HepG2 (cell line): ENCODE measurements around the gene DPEP3. TPM values are rescaled to one million over a fixed set of nuclear protein-coding genes. Genes with fewer than 3 reads are reported as not detected.
A peak's percentile ranks its signal among the peaks of the same experiment; 100 is the strongest.

Source experiments
- ARNT ChIP-seq: fragments of 450-650 bp; IDR thresholded peaks from 2 replicates; pipeline ENCODE4 v1.6.1; 2017
- E2F1 ChIP-seq: sonication (generic); formaldehyde crosslinking; IDR thresholded peaks from 2 replicates; pipeline ENCODE4 v1.5.0; 2020; ENCODE audit warnings: missing genetic modification reagents
- GABPA ChIP-seq, 2 experiments: IDR thresholded peaks; 2 replicates each; pipeline ENCODE4 v1.6.1; 2011 to 2016; ENCODE audit warnings: low read depth in 2 of 2, low read length in 1 of 2, missing biosample characterization in 1 of 2, missing genetic modification characterization in 1 of 2
- GMEB1 ChIP-seq: sonication (generic); formaldehyde crosslinking; IDR thresholded peaks from 2 replicates; pipeline ENCODE4 v1.5.1; 2020; ENCODE audit warnings: missing genetic modification reagents, mild to moderate bottlenecking, borderline replicate concordance
- HDAC1 ChIP-seq: sonication (generic); formaldehyde crosslinking; IDR thresholded peaks from 2 replicates; pipeline ENCODE4 v1.5.1; 2020; ENCODE audit warnings: mild to moderate bottlenecking, missing genetic modification reagents
- HDAC2 ChIP-seq: sonication (generic); formaldehyde crosslinking; IDR thresholded peaks from 2 replicates; pipeline ENCODE4 v1.4.0; 2020; ENCODE audit warnings: missing genetic modification reagents
- KLF16 ChIP-seq, 2 experiments: sonication (generic) in 1 of 2; formaldehyde crosslinking in 1 of 2; IDR thresholded peaks; 2 replicates each; pipeline versions ENCODE4 v1.6.1 to v1.8.0; 2016 to 2023; ENCODE audit warnings: missing genetic modification reagents in 2 of 2, missing compliant biosample characterization in 1 of 2
- NCOA2 ChIP-seq: sonication (generic); formaldehyde crosslinking; IDR thresholded peaks from 2 replicates; pipeline ENCODE4 v1.8.0; 2022; ENCODE audit warnings: inconsistent platforms
- NFE2 ChIP-seq: sonication (generic); formaldehyde crosslinking; IDR thresholded peaks from 2 replicates; pipeline ENCODE4 v1.4.0; 2020; ENCODE audit warnings: missing genetic modification reagents
- NFYC ChIP-seq: IDR thresholded peaks from 2 replicates; pipeline ENCODE4 v1.6.1; 2016; ENCODE audit warnings: missing genetic modification reagents, missing compliant biosample characterization
- SIN3A ChIP-seq: IDR thresholded peaks from 2 replicates; pipeline ENCODE4 v1.6.1; 2011; ENCODE audit warnings: low read depth, mild to moderate bottlenecking, control low read depth, low read length, borderline replicate concordance
- SMAD1 ChIP-seq: sonication (generic); formaldehyde crosslinking; IDR thresholded peaks from 2 replicates; pipeline ENCODE4 v1.4.0; 2020; ENCODE audit warnings: missing genetic modification reagents, low read depth, mild to moderate bottlenecking, borderline replicate concordance
- SP2 ChIP-seq: sonication (generic); formaldehyde crosslinking; IDR thresholded peaks from 2 replicates; pipeline ENCODE4 v1.5.1; 2020; ENCODE audit warnings: mild to moderate bottlenecking, missing genetic modification reagents
- TGIF2 ChIP-seq: IDR thresholded peaks from 2 replicates; pipeline ENCODE4 v1.6.1; 2016; ENCODE audit warnings: control low read depth, missing compliant biosample characterization
- YEATS2 ChIP-seq: sonication (generic); formaldehyde crosslinking; IDR thresholded peaks from 2 replicates; pipeline ENCODE4 v1.4.0; 2020; ENCODE audit warnings: missing genetic modification reagents, borderline replicate concordance
- ZBTB7A ChIP-seq: sonication (generic); formaldehyde crosslinking; IDR thresholded peaks from 2 replicates; pipeline ENCODE4 v1.8.0; 2022; ENCODE audit warnings: mild to moderate bottlenecking, missing genetic modification reagents
- ZNF101 ChIP-seq: sonication (generic); formaldehyde crosslinking; IDR thresholded peaks from 2 replicates; pipeline ENCODE4 v1.4.0; 2020; ENCODE audit warnings: mild to moderate bottlenecking, low read depth, missing genetic modification reagents, borderline replicate concordance
- ZNF44 ChIP-seq: sonication (generic); formaldehyde crosslinking; IDR thresholded peaks from 2 replicates; pipeline ENCODE4 v1.5.1; 2020; ENCODE audit warnings: mild to moderate bottlenecking, missing genetic modification reagents
- ZNF510 ChIP-seq: sonication (generic); formaldehyde crosslinking; IDR thresholded peaks from 2 replicates; pipeline ENCODE4 v1.4.0; 2020; ENCODE audit warnings: low read depth, mild to moderate bottlenecking, missing genetic modification reagents
- ZNF549 ChIP-seq: sonication (generic); formaldehyde crosslinking; IDR thresholded peaks from 2 replicates; pipeline ENCODE4 v1.5.0; 2020; ENCODE audit warnings: missing genetic modification reagents
- ZNF605 ChIP-seq: sonication (generic); formaldehyde crosslinking; IDR thresholded peaks from 2 replicates; pipeline ENCODE4 v1.8.0; 2022; ENCODE audit warnings: mild to moderate bottlenecking, missing genetic modification reagents
- ZNF788 ChIP-seq: sonication (generic); formaldehyde crosslinking; IDR thresholded peaks from 2 replicates; pipeline ENCODE4 v1.5.0; 2020; ENCODE audit warnings: mild to moderate bottlenecking, missing genetic modification reagents, borderline replicate concordance
- ZSCAN21 ChIP-seq: sonication (generic); formaldehyde crosslinking; IDR thresholded peaks from 2 replicates; pipeline ENCODE4 v1.8.0; 2022; ENCODE audit warnings: mild to moderate bottlenecking, missing genetic modification reagents, moderate library complexity, borderline replicate concordance
- polyA plus RNA-seq, 8 experiments: library from polyadenylated mRNA; depleted of rRNA in 3 of 8; stranded (reverse) in 7 of 8; unstranded in 1 of 8; fragments of >200 nt; fragmentation: Illumina TruSeq in 4 of 8; extraction: Trizol in 4 of 8; gene quantifications; 2 replicates each; pipeline versions ENCODE4 v1.2.1 to v1.2.3, GENCODE V29; 2011 to 2016; ENCODE audit warnings: low read depth in 4 of 8, missing spikeins in 1 of 8, mixed read lengths in 1 of 8; ENCODE audit not compliant: insufficient read depth in 1 of 8
- total RNA-seq, 5 experiments: library from RNA; depleted of rRNA; stranded (reverse); fragments of >200 nt; fragmentation: Illumina TruSeq; extraction: Trizol; gene quantifications; 2 replicates each; pipeline ENCODE4 v1.2.3, GENCODE V29; 2016; ENCODE audit warnings: low read depth in 1 of 5
- TF ChIP-seq, protein P1 (sequence below): sonication (generic); formaldehyde crosslinking; IDR thresholded peaks from 2 replicates; pipeline ENCODE4 v1.8.0; 2022; ENCODE audit warnings: mild to moderate bottlenecking, missing genetic modification reagents
- TF ChIP-seq, protein P2 (sequence below): sonication (generic); formaldehyde crosslinking; IDR thresholded peaks from 2 replicates; pipeline ENCODE4 v1.4.0; 2020; ENCODE audit warnings: mild to moderate bottlenecking, missing genetic modification reagents

DPEP3 gene
- total and polyA plus RNA-seq, 2 of the 13 experiments (the other 11 are each of a cell fraction or from before 2014, with no cell fraction given) = not detected

DNA sequence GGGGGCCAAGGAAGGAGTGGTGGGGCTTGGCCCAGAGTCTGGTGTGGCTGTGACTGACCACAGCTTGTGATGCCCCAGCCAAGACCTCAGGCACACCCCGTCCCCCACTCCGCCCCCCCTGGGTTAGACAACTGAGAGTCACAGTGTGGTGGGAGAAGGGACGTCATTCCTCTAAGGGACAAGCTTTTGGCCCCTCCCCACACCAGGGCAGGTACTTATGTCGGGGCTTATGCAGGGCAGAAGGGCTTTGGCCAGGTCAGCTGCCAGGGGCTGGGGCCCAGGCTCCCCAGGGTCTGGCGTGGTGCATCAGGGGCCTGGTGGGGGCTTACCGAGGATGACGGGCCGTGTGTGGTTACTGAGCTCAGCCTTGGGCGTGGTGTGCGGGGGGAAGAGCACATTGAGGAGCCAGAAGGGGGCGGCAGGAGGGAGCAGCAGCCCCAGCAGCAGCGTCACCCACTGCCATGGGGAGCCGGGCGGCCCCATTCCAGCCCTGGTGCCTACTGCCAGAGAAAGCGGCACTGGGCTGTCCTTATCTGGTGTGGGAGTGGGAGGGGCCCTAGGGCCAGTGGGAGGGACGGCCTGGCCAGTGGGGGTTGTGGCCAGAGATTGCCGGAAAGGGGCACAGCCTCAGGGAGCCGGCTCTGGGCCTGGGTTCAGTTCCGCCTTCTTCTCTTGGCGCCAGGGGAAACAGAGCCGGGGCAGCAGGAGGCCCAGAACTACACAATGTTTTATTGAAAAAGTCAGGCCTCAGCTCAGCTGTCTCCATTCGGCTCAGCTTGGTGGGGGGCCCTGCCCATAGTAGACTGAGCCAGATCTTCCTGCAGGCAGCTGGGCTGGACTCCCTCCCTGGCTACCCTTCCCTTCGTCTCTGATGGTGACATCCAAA lies 36.4 kb downstream of the DPEP3 start, which contains the start of gene LCAT (continued):
- TF ChIP-seq TGIF2 (CRISPR knock-in tag) (peak; percentile 60; the same call in 1 of the 2 replicates), ZNF788 (CRISPR knock-in tag) (peak; percentile 43; the same call in 1 of the 2 replicates), ZNF44 (CRISPR knock-in tag) (peak; percentile 91; the same call in 1 of the 2 replicates), ARNT (no peak), ZNF605 (CRISPR knock-in tag) (peak; percentile 88), SIN3A (peak; percentile 44; the same call in 1 of the 2 replicates), ZNF101 (CRISPR knock-in tag) (no peak), NCOA2 (CRISPR knock-in tag) (peak; percentile 64), NFE2 (CRISPR knock-in tag) (no peak), ZSCAN21 (peak; percentile 2; the same call in 1 of the 2 replicates), HDAC2 (CRISPR knock-in tag) (peak; percentile 72), KLF16 (CRISPR knock-in tag; IDR thresholded peaks at IDR 0.05) (peak in 1 of 2 experiments; percentile 59; a peak in 1 of 4 replicates), YEATS2 (no peak; the same call in 1 of the 2 replicates), GABPA (IDR thresholded peaks at IDR 0.05; ENCODE audit: low read depth, low read length) (no peak), GABPA (CRISPR knock-in tag; IDR thresholded peaks at IDR 0.05; ENCODE audit: low read depth) (peak; percentile 60), GMEB1 (CRISPR knock-in tag) (peak; percentile 25; the same call in 1 of the 2 replicates), ZNF510 (CRISPR knock-in tag) (no peak), NFYC (peak; percentile 39; the same call in 1 of the 2 replicates), SP2 (CRISPR knock-in tag) (peak; percentile 34; the same call in 1 of the 2 replicates), ZNF549 (CRISPR knock-in tag) (no peak), ZBTB7A (CRISPR knock-in tag) (peak; percentile 7; the same call in 1 of the 2 replicates), SMAD1 (CRISPR knock-in tag) (0 out of 2 replicates have a peak, but pooled peaks have one; percentile 16), E2F1 (CRISPR knock-in tag) (0 out of 2 replicates have a peak, but pooled peaks have one; percentile 44), HDAC1 (CRISPR knock-in tag) (0 out of 2 replicates have a peak, but pooled peaks have one; percentile 12)
- TF ChIP-seq, protein P1, sequence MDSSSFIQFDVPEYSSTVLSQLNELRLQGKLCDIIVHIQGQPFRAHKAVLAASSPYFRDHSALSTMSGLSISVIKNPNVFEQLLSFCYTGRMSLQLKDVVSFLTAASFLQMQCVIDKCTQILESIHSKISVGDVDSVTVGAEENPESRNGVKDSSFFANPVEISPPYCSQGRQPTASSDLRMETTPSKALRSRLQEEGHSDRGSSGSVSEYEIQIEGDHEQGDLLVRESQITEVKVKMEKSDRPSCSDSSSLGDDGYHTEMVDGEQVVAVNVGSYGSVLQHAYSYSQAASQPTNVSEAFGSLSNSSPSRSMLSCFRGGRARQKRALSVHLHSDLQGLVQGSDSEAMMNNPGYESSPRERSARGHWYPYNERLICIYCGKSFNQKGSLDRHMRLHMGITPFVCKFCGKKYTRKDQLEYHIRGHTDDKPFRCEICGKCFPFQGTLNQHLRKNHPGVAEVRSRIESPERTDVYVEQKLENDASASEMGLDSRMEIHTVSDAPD = peak; percentile 78; the same call in 1 of the 2 replicates
- TF ChIP-seq, protein P2, sequence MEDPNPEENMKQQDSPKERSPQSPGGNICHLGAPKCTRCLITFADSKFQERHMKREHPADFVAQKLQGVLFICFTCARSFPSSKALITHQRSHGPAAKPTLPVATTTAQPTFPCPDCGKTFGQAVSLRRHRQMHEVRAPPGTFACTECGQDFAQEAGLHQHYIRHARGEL (CRISPR knock-in tag) = 0 out of 2 replicates have a peak, but pooled peaks have one; percentile 12
